ENCODE data around the gene PGS1.

GRCh38 chr17:78368348-78368747, 10.1 kb upstream of the PGS1 start:
- TF ChIP-seq CTCF (IDR thresholded peaks at IDR 0.05), result no peak
- no peak for TF ChIP-seq POLR2A (IDR thresholded peaks at IDR 0.05; ENCODE audit: low read depth)
- no peak for TF ChIP-seq POLR2AphosphoS5 (IDR thresholded peaks at IDR 0.05)
- TF ChIP-seq EP300 (IDR thresholded peaks at IDR 0.05), result no peak

All from esophagus muscularis mucosa (tissue), 4 donors.